Measurements from ENCODE around the gene C1orf210.

- no peak for TF ChIP-seq POLR2AphosphoS5 (IDR thresholded peaks at IDR 0.05; ENCODE audit: borderline replicate concordance, low read depth, low read length)
- no peak for TF ChIP-seq EZH2 (IDR thresholded peaks at IDR 0.05)
Measured at GRCh38 chr1:43302201-43302600, 16.8 kb upstream of the C1orf210 start.

Measured in SK-N-MC (cell line).